ENCODE data around the gene ASTN2.

DNA sequence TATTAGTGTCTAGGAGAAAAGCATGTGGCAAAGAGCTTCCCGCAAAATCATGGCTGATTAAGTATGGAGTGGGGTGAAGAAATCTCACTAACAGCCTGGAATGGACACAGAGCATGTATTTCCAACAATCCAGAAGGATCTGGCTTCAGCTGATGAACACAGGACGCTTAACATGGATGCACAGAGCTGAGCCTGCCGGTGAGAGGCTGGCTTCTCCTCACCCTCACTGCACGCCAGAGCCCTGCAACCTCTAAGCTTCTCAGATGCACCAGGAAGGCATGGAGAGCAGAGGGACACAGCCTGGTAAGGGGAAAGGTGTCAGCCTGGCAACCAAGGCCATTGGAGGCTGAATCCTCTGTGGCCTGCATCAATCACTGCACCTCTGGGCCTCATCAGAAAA, 429.3 kb downstream of the ASTN2 start:
- TF ChIP-seq CTCF (IDR thresholded peaks at IDR 0.05) (no peak), POLR2A (IDR thresholded peaks at IDR 0.05) (no peak)

Measured in Peyer's patch (tissue), 4 donors.